Measurements from ENCODE around the gene EML6.

Gene EML6

GRCh38 chr2:54760310-54760709 lies 36.8 kb downstream of the EML6 start:
- DNase-seq = no peak

GRCh38 chr2:54763636-54764291 lies 40.3 kb downstream of the EML6 start:
- DNase-seq = peak; percentile 30

GRCh38 chr2:54767921-54768320 lies 44.5 kb downstream of the EML6 start:
- no peak for DNase-seq

GRCh38 chr2:54768772-54769428 lies 45.4 kb downstream of the EML6 start:
- no peak for DNase-seq

- DNase-seq = no peak
Observed at GRCh38 chr2:54770211-54770610, 46.7 kb downstream of the EML6 start.

- no peak for DNase-seq
Observed at GRCh38 chr2:54770676-54771075, 47.2 kb downstream of the EML6 start.

GRCh38 chr2:54771166-54771885 lies 47.9 kb downstream of the EML6 start:
- no peak for DNase-seq

GRCh38 chr2:54772110-54772509 lies 48.6 kb downstream of the EML6 start:
- no peak for DNase-seq

GRCh38 chr2:54772531-54772930 lies 49.1 kb downstream of the EML6 start:
- DNase-seq = no peak

- DNase-seq = no peak
Observed at GRCh38 chr2:54773233-54773632, 49.8 kb downstream of the EML6 start.

- DNase-seq = peak; percentile 3
Observed at GRCh38 chr2:54773838-54774237, 50.4 kb downstream of the EML6 start.

GRCh38 chr2:54775710-54776109 lies 52.2 kb downstream of the EML6 start:
- DNase-seq = peak; percentile 17

GRCh38 chr2:54776494-54776893 lies 53.0 kb downstream of the EML6 start:
- no peak for DNase-seq

- DNase-seq = no peak
Observed at GRCh38 chr2:54783349-54783748, 59.9 kb downstream of the EML6 start.

GRCh38 chr2:54787270-54787669 lies 63.8 kb downstream of the EML6 start:
- no peak for DNase-seq

GRCh38 chr2:54787755-54788366 lies 64.4 kb downstream of the EML6 start:
- DNase-seq = no peak

GRCh38 chr2:54789878-54790277 lies 66.4 kb downstream of the EML6 start:
- DNase-seq = no peak

GRCh38 chr2:54791831-54792230 lies 68.4 kb downstream of the EML6 start:
- no peak for DNase-seq

- DNase-seq = no peak
Observed at GRCh38 chr2:54797307-54797706, 73.8 kb downstream of the EML6 start.

GRCh38 chr2:54801352-54801751 lies 77.9 kb downstream of the EML6 start:
- no peak for DNase-seq

GRCh38 chr2:54803783-54804751 lies 80.6 kb downstream of the EML6 start:
- peak; percentile 66 for DNase-seq

- DNase-seq = no peak
Observed at GRCh38 chr2:54805255-54805654, 81.8 kb downstream of the EML6 start.

Data from hematopoietic multipotent progenitor cell treated with erythropoietin and hydrocortisone succinate and interleukin-3 and kit ligand, for 4 days (in vitro differentiated cells).